ENCODE results near the gene HECW1. TPM values are rescaled to one million over a fixed set of nuclear protein-coding genes. Genes with fewer than 3 reads are reported as not detected.
"Not testable (repeated sequence)": the region's sequence is repeated elsewhere in the genome, so short reads cannot be mapped to it uniquely, and the experiment has no call there.

The HECW1 gene
- total and polyA plus RNA-seq, 11 donors, result 0.23 TPM; not detected in 10

GRCh38 chr7:43337191-43337590 is 224.7 kb downstream of the HECW1 start:
- H3K27me3 ChIP-seq, result peaks cover 0 to 4% (median 0%) of the 10 kb centered on the region in 9 donors
- no peak for TF ChIP-seq POLR2A (IDR thresholded peaks at IDR 0.05)
- TF ChIP-seq, protein P1, sequence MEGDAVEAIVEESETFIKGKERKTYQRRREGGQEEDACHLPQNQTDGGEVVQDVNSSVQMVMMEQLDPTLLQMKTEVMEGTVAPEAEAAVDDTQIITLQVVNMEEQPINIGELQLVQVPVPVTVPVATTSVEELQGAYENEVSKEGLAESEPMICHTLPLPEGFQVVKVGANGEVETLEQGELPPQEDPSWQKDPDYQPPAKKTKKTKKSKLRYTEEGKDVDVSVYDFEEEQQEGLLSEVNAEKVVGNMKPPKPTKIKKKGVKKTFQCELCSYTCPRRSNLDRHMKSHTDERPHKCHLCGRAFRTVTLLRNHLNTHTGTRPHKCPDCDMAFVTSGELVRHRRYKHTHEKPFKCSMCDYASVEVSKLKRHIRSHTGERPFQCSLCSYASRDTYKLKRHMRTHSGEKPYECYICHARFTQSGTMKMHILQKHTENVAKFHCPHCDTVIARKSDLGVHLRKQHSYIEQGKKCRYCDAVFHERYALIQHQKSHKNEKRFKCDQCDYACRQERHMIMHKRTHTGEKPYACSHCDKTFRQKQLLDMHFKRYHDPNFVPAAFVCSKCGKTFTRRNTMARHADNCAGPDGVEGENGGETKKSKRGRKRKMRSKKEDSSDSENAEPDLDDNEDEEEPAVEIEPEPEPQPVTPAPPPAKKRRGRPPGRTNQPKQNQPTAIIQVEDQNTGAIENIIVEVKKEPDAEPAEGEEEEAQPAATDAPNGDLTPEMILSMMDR (IDR thresholded peaks at IDR 0.05), result no peak
- H3K36me3 ChIP-seq, result no peaks in the 10 kb centered on the region
- DNase-seq (no peak), ATAC-seq (no peak)
- no peaks in the 10 kb centered on the region for H3K9me3 ChIP-seq
- intact Hi-C loops (cut with DNase I), result no loop called here
- H3K4me1 ChIP-seq, result no peaks in the 10 kb centered on the region
- H3K4me3 ChIP-seq, result no peak overlapping the region
- no peak overlapping the region for H3K27ac ChIP-seq

DNA sequence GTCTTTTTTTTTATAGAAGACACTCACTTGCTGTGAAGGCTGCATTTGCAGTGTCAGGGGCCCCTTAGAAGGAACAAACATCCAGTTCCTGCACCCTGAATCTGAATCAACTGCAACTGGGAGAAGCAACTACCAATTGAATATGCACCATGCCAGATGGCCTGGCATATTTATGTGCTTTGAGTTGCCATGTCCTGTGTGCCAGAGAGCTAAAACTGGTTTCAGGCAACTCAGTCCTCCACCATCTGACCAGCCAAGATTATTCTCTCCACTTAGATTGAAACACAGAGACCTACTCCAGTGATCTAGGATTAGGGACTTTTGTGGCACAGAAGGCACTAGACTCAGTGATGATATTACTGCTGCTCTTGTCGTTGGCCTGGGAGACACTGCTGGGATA is 225.4 kb downstream of the HECW1 start:
- DNase-seq (no peak), ATAC-seq (no peak)
- Histone ChIP-seq H3K36me3 (no peaks in the 10 kb centered on the region), H3K27me3 (peaks cover 0 to 4% (median 0%) of the 10 kb centered on the region in 9 donors), H3K4me3 (no peak overlapping the region), H3K9me3 (no peaks in the 10 kb centered on the region), H3K4me1 (no peaks in the 10 kb centered on the region), H3K27ac (no peak overlapping the region)
- 67 to 93% (median 75%) methylated on average over 1 of the region's 1 CpG for WGBS, 4 donors
- intact Hi-C loops (cut with DNase I), result no loop called here
- TF ChIP-seq POLR2A (IDR thresholded peaks at IDR 0.05), result no peak
- TF ChIP-seq, protein P1 (IDR thresholded peaks at IDR 0.05), result no peak

- 73 to 80% (median 76%) methylated on average over 2 of the region's 2 CpGs for WGBS, 4 donors
- Histone ChIP-seq H3K9me3 (no peaks in the 10 kb centered on the region), H3K27me3 (peaks cover 0 to 4% (median 0%) of the 10 kb centered on the region in 9 donors), H3K27ac (no peak overlapping the region), H3K4me1 (no peaks in the 10 kb centered on the region), H3K36me3 (no peaks in the 10 kb centered on the region), H3K4me3 (no peak overlapping the region)
- DNase-seq (no peak), ATAC-seq (no peak)
- intact Hi-C loops (cut with DNase I), result no loop called here
- TF ChIP-seq, protein P1 (IDR thresholded peaks at IDR 0.05), result no peak
- TF ChIP-seq POLR2A (IDR thresholded peaks at IDR 0.05), result no peak
Measured at GRCh38 chr7:43341132-43341531, 228.7 kb downstream of the HECW1 start.

- H3K27me3 ChIP-seq; DNase-seq; H3K4me1 ChIP-seq; intact Hi-C loops (cut with DNase I); ATAC-seq; H3K4me3 ChIP-seq; H3K9me3 ChIP-seq; H3K27ac ChIP-seq; H3K36me3 ChIP-seq: not testable (repeated sequence)
- WGBS, 4 donors, result 73 to 91% (median 87%) methylated on average over 4 of the region's 4 CpGs
Measured at GRCh38 chr7:43343417-43343816, 231.0 kb downstream of the HECW1 start.

DNA sequence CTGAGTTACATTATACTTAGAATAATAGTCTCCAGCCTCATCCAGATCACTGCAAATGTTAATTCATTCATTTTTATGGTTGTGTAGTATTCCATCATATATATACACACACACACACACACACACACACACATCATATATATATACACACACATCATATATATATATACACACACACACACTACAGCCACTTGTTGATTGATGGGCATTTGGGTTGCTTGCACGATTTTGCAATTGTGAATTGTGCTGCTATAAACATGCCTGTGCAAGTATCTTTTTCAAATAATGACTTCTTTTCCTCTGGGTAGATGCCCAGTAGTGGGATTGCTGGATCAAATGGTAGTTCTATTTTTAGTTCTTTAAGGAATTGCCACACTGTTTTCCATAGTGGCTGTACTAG is 233.2 kb downstream of the HECW1 start:
- WGBS, 4 donors, result 0 to 69% (median 49%) methylated on average over 1 of the region's 1 CpG
- ATAC-seq; H3K9me3 ChIP-seq; H3K4me1 ChIP-seq; H3K4me3 ChIP-seq; DNase-seq; H3K27me3 ChIP-seq; H3K27ac ChIP-seq; H3K36me3 ChIP-seq; intact Hi-C loops (cut with DNase I): not testable (repeated sequence)

Data from heart left ventricle (tissue), 16 donors.